Measurements from ENCODE around the gene KNDC1.
"Not testable (repeated sequence)": the region's sequence is repeated elsewhere in the genome, so short reads cannot be mapped to it uniquely, and the experiment has no call there.

KNDC1 gene

DNA sequence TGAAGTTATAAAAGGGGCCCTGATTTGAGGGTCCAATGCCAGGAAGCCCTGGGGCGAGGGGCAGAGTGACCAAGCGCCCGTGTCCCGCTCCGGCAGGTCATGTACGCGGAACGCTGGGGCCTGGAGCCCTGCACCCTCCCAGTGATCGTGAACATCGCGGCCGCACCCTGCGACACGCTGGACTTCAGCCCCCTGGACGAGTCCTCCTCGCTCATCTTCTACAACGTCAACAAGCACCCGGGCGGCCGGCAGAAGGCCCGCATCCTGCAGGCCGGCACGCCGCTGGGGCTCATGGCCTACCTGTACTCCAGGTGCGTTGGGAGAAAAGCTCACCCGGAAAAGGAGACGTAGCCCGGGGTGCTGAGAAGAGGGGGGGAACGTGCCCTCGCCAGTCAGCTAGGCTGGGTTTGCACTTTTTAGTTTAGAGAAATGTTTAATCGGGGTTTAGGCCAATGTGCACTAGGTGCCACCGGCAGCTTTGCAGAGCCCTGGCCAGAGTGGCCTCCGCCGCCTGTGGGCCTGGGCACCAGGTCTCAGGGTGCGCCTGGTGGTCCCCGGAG, 47.1 kb downstream of the KNDC1 start:
- DNase-seq (ENCODE audit: low read depth), result no peak

DNA sequence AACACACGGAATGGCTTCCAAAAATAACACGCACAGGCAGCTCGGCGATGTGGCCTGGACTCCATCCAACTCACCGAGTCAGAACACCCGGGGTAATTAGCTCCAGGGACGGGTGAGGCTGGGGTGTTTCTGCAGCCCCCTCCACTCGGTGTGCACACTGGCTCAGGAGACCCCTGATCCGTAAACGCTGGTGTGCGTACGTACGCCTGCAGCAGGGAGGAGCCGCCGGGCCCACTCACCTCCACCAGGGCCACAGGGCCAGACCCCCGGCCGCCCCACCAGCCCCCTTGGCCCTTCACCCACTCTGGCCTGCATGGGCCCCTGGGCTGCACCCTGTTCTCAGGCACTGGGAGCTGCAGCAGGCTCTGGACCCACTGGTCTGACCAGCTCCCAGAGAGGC, 47.6 kb downstream of the KNDC1 start:
- no peak for DNase-seq (ENCODE audit: low read depth)

DNA sequence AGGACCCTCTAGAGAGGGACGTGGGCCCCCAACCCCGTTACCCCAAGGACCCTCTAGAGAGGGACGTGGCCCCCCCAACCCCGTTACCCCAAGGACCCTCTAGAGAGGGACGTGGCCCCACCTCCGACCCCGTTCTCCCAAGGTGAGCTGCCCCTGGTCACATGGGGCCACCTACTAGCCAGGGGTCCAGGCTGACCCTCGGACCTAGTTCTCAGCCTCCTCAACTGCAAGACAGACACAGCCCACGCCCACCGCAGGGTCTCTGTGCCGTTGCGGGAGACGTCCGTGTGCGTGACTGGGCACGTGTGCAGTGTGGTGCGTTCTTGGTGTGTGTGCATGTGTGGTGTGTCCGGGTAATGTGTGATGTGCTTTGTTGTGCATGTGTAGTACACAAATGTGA, 48.4 kb downstream of the KNDC1 start:
- DNase-seq (ENCODE audit: low read depth), result no peak

DNA sequence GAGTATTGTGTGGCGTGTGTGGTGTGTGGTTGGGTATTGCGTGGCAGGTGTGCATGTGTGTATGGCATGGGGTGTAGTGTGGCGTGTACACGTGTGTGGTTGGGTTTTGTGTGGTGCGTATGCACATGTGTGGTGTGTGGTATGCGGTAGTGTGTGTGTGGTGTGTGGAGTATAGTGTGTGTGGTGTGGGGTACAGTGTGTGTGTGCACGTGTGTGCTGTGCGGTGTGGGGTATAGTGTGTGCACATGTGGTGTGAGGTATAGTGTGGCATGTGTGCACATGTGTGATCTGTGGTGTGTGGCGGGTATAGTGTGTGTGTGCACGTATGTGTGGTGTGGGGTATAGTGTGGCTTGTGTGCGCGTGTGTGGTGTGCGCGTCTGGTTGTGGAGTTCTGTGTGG, 49.1 kb downstream of the KNDC1 start:
- no peak for DNase-seq (ENCODE audit: low read depth)

DNA sequence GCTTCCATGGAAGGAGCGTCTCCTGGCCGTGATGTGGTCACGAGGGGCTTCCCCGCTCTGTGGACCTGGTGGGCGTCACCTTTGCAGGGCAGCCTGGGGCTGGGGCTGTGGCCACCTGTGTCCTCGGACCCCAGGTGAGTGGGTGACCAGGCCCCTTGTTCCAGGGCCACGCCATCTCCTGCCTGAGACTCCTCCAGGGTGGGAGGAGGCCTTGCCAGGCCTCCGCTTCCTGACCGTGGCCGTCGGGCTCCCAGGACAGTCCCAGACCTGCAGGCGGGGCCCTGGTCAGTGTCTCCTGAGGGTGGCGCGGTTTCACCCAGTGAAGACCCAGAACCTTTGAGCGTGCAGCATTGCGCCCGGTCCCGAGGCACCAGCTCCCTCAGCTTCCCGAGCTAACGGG, 49.6 kb downstream of the KNDC1 start:
- DNase-seq (ENCODE audit: low read depth), result no peak

DNA sequence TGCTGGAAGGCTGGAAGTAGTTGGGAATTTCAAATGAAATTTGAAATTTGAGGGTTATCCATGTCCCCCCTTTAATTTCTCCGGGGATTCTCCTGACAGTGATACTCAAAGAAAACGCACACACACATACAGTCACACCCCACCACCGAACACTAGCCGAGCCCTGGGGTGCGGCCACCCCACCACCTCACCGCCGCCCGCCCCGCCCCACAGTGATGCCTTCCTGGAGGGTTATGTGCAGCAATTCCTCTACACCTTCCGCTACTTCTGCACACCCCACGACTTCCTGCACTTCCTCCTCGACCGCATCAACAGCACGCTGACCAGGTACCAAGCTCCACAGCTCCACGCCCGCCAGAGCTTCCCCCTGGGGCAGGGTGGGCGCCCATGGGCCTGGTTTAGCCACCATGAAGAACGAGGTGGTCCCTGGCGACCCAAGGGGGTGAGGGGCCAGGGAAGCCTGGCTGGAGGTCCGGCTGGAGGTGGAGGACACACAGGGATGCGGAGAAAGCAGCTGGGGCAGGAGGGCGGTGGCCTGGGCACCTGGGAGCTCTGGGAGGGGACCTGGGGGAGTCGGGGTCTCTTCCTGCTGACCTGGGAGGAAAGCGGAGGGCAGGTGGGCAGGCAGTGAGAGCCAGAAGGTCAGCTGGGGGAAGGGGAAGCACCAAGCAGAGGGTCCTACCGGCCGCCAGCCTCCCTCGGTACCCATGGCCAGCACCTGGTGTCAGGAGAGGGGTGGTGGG, 50.5 kb downstream of the KNDC1 start:
- DNase-seq (ENCODE audit: low read depth), result no peak

DNA sequence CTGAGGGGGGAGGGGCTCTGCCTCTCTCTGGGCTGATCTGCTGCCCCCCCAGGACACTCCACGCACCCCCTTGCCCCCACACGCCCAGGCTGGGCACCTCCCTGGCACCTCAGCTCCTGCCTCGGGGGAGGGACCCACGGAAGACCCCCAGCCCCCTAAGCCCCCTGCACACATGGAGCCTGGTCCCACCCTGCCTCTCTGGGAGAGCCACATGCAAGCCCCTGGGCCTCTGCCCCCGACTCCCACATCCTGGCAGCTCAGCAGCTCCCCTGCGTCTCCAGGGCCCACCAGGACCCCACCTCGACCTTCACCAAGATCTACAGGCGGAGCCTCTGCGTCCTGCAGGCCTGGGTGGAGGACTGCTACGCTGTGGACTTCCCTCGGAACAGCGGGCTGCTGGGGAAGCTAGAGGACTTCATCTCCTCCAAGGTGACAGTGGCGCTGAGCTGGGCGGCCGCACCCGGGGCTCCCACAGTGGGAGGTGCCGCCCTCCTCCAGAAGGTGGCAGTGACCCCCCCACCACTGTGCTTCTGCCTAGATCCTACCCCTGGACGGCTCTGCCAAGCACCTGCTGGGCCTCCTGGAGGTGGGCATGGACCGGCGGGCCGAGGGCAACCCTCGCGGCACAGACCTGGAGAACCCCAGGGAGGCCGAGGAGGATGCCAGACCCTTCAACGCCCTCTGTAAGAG, 51.3 kb downstream of the KNDC1 start:
- DNase-seq (ENCODE audit: low read depth), result no peak

DNA sequence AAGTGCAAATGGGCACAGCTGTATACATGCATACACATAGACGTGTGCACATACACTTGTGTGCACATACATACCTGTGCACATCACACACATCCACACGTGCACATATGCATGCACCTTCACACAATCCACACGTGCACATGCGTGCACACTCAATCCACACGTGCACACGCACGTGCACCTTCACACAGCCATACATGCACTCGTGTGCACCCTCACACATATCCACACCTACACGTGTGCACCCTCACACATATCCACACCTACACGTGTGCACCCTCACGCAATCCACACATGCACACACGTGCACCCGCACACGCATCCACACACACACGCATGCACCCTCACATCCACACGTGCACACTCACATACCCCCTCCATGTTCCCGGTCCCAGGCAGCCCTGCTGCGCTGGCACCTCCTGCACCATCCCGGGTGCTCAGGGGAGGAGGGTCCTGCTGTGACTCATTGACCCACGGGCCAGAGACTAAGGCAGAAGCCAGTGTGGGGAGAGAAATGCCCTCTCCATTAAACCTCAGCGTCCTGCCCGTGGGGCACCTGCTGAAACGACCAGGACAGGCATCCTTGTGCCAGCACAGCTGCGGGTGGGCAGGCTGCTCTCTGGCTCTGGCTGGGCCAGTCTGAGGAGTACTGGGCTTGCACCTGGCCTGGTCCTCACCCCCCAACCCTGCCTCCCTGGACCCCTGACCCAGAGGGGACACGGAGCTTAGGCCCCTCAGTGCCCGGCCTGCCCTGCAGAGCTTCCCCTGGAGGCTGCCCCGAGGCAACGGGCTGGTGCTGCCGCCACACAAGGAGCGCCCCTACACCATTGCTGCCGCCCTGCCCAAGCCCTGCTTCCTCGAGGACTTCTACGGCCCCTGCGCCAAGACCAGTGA, 52.2 kb downstream of the KNDC1 start:
- DNase-seq (ENCODE audit: low read depth), result no peak

DNA sequence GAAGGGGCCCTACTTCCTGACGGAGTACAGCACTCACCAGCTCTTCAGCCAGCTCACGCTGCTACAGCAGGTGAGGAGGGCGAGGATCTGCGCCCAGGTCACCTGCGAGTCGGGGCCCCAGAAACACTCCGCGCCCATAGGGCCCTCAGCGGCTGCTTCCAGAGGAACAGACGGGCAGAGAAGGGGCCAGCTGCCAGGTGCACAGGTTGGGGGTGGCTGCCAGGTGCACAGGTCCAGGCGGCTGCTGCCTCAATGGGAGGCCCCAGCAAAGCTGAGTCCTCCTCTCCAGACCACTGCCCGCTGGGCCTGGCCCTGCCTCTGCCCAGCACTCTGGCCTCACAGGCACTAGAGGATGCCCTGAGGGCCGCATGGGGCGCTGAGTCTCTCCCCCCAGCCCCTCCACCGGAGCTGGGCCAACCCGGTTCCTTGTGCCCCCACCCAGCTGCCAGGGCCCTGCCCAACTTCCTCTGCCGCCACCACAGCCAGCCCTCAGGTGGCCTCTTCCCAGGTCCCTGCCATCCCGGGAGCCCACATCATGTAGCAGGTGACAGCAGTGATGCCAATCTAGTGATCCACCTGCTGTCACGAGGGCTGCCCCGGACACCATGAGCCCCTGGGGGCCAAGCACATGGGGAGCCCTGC, 53.0 kb downstream of the KNDC1 start:
- DNase-seq (ENCODE audit: low read depth), result no peak

DNA sequence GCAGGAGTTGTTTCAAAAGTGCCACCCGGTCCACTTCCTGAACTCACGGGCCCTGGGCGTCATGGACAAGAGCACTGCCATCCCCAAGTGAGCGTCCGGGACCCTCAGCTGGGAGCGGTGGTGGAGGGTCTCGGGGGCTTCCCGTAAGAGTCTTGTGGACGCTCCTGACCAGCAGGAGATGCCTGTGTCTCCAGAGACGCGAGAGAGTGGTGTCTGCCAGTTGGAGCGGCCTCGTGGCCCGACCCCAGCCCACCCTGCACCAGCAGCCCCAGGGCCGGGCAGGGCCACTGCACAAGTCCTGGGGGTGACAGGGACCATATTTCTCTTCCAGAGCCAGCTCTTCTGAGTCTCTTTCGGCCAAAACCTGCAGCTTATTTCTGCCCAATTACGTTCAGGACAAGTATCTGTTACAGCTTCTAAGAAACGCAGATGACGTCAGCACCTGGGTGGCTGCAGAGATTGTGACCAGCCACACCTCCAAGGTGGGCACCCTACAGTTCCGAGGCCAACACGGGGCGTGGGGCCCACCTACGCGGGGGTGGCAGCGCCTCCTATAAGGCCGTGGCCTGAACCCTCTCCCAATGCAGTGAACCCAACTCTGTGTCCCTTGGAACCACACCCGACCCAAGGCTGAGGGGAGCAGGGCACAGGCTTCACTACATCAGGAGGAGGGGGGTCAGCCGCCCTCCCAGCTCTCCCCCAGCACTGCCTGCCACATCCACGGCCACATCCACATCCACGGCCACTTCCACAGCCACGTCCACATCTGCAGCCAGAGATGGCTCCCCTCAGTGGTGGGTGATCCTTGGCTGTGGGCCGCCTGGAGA, 53.8 kb downstream of the KNDC1 start:
- no peak for DNase-seq (ENCODE audit: low read depth)

DNA sequence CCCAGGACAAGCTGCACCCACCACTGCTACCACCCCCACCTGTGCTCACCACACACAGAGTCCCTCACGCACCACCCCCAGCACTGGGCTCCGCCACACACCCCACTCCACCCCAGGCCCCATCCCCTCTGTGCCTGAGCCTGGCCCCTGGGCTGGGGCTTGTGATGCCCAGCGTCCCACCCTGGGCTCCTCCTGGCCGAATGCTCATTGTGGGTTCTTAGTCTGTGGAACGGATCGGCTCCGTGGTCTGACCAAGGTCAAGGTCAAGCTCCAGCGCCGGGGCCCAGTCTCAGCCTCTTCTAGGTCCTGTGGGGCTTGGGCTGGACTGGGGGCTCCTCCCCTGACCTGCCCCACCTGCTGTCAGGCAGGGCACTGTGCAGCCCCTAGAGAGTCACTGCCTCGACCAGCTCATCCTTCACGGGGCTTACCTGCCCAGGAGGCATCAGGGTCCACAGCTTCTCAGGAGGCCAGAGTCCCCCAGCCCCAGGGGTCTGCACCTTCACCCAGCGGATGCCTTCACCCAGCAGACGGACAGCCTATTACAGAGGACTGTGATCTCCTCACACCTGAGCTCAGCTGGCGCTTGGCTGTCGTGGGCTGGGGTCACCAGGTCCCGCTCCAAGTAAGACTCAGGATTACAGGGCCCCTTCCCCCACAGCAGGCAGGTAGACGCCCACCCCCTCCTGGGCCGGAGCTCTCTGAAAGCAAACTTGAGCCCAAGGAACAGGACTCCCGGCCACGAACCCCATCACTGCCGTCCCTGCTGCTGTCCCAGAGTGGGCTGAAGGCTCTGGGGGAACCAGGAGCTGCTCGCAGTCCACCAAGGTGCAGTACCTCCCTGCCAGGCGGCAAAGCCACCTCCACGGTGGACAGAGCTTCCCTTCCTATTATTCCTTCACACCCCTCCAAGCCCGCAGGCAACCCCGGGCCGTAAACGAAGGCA, 54.7 kb downstream of the KNDC1 start:
- DNase-seq (ENCODE audit: low read depth), result no peak

DNA sequence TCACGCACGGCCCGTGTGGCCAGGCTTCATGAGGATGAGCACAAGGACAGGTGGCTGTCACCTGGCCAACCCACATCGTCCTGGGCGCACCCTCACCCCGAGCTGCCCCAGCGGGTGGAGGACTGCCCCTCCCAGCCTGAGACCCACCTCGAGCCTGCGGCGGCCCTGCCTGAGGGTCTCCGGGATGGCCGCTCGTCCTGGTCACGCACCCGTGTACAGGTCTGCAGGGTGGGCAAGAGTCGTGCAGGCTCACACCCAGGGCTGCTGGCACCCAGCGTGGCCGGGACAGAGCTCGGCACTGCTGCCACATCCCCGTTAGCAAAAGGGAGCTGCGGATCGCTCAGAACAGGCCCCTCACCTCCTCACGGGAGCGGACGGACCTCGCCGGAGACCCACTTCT, 55.6 kb downstream of the KNDC1 start:
- DNase-seq (ENCODE audit: low read depth), result no peak

DNA sequence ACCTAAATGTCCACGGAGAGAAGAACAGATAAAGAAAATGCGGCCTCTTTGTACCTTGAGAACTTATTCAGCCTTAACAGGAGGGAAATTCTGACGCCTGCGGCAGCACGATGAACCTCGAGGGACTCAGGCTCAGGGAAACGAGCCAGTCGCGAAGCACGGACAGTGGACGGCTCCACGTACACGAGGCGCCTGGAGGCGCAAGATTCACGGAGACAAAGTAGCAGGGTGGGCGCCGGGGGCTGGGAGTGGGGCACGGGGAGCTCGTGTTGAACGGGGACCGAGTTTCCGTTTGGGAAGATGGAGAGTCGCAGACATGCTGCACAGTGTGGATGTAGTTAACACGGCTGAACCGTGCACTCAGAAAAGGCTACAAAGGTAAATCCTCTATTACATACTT, 56.8 kb downstream of the KNDC1 start:
- no peak for DNase-seq (ENCODE audit: low read depth)

DNA sequence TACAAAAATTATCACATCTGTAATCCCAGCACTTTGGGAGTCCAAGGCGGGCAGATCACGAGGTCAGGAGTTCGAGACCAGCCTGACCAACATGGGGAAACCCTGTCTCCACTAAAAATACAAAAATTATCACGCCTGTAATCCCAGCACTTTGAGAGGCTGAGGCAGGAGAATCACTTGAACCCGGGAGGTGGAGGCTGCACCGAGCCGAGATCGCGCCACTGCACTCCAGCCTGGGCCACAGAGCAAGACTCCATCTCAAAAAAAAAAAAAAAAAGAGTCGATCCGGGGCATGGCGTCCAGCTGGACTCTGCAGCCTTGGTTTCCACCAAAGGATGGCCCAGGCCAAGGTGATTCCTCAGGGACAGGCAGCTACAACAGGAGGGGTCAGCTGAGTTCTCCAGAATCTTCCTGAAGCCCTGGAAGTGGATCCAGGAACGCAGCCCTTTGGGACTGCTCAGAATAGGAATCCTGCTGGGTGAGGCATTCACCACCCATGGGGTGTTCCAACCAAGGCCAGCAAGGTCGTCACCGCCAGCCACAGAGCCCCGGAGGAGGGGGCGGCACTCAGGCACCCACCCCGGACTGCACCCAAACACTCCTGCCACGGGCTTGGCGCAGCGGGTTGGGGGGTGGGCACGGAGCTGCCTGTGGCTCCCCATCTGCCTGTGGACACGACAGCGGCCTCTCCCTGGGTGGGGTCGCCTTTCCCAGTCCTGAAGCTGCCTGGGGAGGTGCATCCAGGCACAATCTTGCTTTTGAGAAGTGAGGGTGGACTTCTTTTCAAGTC, 58.0 kb downstream of the KNDC1 start:
- DNase-seq (ENCODE audit: low read depth), result no peak

DNA sequence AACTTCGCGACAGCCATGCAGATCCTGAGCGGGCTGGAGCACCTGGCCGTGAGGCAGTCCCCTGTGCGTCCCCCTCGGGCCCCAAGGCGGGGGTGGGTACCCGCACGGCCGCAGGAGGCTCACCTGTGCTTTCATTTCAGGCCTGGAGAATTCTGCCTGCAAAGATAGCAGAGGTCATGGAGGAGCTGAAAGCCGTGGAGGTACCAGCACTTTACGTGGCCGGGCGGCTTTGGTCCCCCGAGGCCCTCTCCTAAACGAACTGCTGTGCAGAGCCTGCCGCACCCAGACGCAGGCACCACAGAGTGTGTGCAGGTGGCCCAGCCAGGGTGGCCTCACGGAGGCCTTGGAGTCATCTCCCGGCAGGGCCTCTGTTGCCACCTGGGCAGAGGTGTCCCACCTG, 58.9 kb downstream of the KNDC1 start:
- DNase-seq (ENCODE audit: low read depth), result no peak

DNA sequence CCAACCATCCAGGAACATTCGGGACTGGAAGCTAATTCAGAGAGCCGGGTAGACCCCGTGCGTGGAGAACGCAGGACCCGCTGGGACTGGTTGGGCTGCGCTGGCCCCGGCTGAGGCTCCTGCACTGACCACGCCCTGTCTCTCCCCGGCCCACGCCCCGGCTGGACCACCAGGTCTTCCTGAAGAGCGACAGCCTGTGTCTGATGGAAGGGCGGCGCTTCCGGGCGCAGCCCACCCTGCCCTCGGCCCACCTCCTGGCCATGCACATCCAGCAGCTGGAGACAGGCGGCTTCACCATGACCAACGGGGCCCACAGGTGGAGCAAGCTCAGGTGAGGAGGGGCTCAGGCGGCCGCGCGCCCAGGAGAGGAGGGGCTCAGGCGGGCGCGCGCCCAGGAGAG, 59.8 kb downstream of the KNDC1 start:
- no peak for DNase-seq (ENCODE audit: low read depth)

DNA sequence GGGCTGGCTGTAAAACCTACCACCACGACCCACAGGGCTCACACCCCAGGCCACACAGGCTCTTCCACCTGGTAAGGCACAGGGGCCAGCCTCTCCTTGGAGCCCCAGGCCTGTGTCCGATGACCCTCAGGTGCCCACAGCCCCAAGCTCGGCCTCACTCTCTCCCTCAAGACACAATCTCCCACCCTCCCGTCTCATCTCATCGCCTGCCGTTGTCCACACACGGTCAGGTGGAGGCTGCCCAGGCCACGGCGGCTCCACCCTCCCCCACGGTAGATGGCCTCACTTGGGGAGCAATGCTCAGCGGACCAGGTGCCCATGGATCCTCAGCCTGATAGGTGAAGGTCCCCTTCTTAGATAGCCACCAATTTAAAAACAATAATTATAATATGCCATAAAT, 61.3 kb downstream of the KNDC1 start:
- DNase-seq (ENCODE audit: low read depth), result no peak

DNA sequence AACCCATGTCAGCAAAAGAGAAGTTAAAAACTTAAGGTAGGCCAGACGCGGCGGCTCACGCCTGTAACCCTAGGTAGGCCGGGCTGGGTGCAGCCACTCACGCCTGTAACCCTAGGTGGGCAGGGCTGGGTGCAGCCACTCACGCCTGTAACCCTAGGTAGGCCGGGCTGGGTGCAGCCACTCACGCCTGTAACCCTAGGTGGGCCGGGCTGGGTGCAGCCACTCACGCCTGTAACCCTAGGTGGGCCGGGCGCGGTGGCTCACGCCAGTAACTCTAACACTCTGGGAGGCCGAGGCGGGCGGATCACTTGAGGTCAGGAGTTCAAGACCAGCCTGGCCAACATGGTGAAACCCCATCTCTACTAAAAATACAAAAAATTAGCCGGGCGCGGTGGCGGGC, 61.7 kb downstream of the KNDC1 start:
- not testable (repeated sequence) for DNase-seq (ENCODE audit: low read depth)

DNA sequence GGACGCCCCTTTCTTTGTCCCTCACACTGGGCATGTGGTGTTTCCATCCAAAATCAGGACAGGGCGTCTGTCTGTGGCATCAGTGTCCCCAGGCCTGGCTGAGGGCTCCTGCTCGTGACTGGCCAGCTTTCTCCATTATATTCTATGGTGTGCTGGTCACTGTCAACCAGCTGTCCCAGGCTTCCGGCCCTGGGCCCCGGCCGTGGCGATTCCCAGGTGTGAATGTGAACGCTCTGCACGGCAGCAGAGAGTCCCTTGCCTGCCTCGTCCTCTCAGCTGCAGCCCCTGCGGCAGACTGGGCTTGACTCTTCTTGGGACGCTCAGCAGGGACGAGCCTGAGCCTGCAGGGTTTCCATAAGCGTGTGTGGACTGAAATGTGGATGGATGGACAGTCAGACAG, 64.1 kb downstream of the KNDC1 start:
- no peak for DNase-seq (ENCODE audit: low read depth)
